ENCODE data around the gene TIAM1. TPM values are rescaled to one million over a fixed set of nuclear protein-coding genes. Genes with fewer than 3 reads are reported as not detected.

The TIAM1 gene
- total RNA-seq, 1 donor from 2014 or later = 16.7 TPM

DNA sequence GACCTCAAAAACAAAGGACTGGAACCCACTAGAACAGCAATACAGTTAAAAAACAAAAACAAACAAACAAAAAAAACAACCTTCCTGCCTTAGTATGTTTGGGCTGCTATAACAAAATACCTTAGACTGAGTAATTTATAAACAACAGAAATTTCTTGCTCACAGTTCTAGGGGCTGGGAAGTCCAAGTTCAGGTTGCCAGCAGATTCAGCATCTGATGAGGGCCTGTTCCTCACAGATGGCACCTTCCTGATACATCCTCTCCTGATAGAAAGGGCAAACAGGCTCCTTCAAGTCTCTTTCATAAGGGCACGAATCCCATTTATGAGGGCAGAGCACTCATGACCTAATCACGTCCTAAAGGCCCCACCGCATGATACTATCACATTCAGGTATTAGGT is 55.9 kb downstream of the TIAM1 start:
- TF ChIP-seq, protein P1, sequence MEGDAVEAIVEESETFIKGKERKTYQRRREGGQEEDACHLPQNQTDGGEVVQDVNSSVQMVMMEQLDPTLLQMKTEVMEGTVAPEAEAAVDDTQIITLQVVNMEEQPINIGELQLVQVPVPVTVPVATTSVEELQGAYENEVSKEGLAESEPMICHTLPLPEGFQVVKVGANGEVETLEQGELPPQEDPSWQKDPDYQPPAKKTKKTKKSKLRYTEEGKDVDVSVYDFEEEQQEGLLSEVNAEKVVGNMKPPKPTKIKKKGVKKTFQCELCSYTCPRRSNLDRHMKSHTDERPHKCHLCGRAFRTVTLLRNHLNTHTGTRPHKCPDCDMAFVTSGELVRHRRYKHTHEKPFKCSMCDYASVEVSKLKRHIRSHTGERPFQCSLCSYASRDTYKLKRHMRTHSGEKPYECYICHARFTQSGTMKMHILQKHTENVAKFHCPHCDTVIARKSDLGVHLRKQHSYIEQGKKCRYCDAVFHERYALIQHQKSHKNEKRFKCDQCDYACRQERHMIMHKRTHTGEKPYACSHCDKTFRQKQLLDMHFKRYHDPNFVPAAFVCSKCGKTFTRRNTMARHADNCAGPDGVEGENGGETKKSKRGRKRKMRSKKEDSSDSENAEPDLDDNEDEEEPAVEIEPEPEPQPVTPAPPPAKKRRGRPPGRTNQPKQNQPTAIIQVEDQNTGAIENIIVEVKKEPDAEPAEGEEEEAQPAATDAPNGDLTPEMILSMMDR (IDR thresholded peaks at IDR 0.05) = no peak
- H3K27ac Mint-ChIP-seq (ENCODE audit: unreplicated experiment) = no peak overlapping the region
- H3K9me3 Mint-ChIP-seq (ENCODE audit: unreplicated experiment) = peaks cover 4% of the 10 kb centered on the region
- no peaks in the 10 kb centered on the region for H3K27me3 Mint-ChIP-seq (ENCODE audit: unreplicated experiment)
- H3K4me3 Mint-ChIP-seq (ENCODE audit: unreplicated experiment) = no peak overlapping the region
- H3K4me1 Mint-ChIP-seq (ENCODE audit: unreplicated experiment) = peaks cover 34% of the 10 kb centered on the region
- no peaks in the 10 kb centered on the region for H3K36me3 Mint-ChIP-seq (ENCODE audit: unreplicated experiment)
- no peak for DNase-seq (ENCODE audit: extremely low spot score, unreplicated experiment)

DNA sequence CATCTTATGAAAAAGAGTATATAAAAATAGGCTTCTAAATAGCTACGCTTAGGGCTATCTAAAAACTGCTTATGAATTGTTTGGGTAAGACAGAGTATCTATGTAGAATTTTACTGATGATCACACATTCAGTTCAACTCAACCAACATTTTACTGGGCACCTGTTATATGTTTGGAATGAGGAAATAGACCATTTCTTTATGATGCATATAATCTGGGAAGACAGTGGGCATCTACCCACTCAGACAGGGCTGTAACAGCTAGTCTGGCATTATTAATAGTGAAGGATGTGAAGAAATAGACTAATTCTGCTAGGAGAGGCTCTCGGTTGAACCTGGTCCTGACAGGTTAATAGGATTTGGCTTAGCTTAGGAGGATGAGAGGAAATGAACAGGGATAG is 56.9 kb downstream of the TIAM1 start:
- no peak overlapping the region for H3K4me3 Mint-ChIP-seq (ENCODE audit: unreplicated experiment)
- DNase-seq (ENCODE audit: extremely low spot score, unreplicated experiment) = no peak
- H3K36me3 Mint-ChIP-seq (ENCODE audit: unreplicated experiment) = no peaks in the 10 kb centered on the region
- H3K4me1 Mint-ChIP-seq (ENCODE audit: unreplicated experiment) = peaks cover 41% of the 10 kb centered on the region
- H3K9me3 Mint-ChIP-seq (ENCODE audit: unreplicated experiment) = peaks cover 4% of the 10 kb centered on the region
- TF ChIP-seq, protein P1 (IDR thresholded peaks at IDR 0.05) = no peak
- no peak overlapping the region for H3K27ac Mint-ChIP-seq (ENCODE audit: unreplicated experiment)
- H3K27me3 Mint-ChIP-seq (ENCODE audit: unreplicated experiment) = no peaks in the 10 kb centered on the region

DNA sequence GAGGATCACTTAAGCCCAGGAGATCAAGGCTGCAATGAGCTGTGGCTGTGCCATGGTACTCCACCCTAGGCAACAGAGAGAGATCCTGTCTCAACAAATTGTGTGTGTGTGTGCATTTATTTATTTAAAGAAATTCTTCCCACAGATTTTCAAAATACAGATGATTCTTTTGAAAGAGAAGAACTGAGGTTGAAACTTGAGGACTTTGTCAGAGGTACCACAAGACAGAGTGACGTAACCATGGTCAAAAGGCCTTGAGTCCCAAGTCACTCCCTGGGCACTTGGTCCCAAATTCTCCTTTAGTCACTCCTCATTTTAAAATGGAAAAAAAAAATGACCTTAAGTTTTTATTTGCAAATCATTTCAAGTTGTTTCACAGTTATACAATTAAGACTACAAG is 57.4 kb downstream of the TIAM1 start:
- DNase-seq (ENCODE audit: extremely low spot score, unreplicated experiment) = no peak
- peaks cover 4% of the 10 kb centered on the region for H3K9me3 Mint-ChIP-seq (ENCODE audit: unreplicated experiment)

DNA sequence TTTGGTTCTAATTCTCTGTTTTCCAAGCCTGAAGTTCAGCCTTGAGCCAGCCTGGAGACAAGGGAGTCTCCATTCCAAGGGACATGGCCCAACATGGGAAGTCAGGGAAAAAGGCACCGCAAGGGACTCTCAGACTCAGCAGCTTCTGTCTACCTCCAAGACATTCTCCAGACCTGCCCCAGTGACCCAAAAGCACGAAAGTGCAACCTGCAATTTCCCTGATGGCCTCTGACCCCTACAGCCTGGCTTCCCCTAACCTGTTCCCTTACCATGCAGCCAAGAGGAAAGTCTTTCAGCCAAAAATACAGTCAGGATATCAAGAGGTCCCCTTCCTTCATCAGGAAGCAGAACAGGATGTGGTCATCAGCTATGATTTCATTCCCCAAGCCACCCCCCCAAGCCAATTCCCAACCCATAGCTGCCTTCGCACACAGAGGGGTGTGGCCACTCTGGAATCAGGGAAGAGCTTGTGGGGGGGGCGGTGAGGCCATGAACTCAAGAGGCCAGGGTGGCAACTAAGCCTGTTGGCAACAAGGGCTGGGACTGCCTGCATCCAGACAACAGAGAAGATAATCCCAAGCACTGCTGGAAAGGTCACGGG is 59.2 kb downstream of the TIAM1 start:
- no peak for DNase-seq (ENCODE audit: extremely low spot score, unreplicated experiment)
- no peaks in the 10 kb centered on the region for H3K36me3 Mint-ChIP-seq (ENCODE audit: unreplicated experiment)

More for the DNA sequence above, 57.4 kb downstream of the TIAM1 start:
- TF ChIP-seq, protein P1 (IDR thresholded peaks at IDR 0.05) = no peak
- Mint-ChIP-seq H3K36me3 (ENCODE audit: unreplicated experiment) (no peaks in the 10 kb centered on the region), H3K27me3 (ENCODE audit: unreplicated experiment) (no peaks in the 10 kb centered on the region), H3K4me3 (ENCODE audit: unreplicated experiment) (no peak overlapping the region), H3K4me1 (ENCODE audit: unreplicated experiment) (peaks cover 46% of the 10 kb centered on the region), H3K27ac (ENCODE audit: unreplicated experiment) (no peak overlapping the region)

DNA sequence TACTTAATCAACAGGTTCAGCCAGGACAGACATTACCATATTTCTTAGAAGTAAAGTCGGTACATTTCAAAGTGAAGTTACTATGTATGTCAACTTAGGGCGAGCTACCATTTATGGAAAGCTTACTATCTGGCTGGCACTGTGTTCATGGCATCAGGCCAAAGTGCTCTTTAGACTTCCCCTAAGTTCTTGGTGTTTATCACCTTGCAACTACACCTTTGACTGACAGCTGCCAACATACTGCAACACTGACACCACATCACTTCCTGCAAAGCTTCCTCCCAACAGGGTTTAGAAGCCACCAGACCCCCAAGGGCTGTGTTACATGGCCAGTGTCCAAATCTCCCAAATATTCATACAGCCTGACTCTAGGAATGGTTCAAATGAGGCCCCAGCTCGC is 61.0 kb downstream of the TIAM1 start:
- Mint-ChIP-seq H3K36me3 (ENCODE audit: unreplicated experiment) (no peaks in the 10 kb centered on the region), H3K27me3 (ENCODE audit: unreplicated experiment) (no peaks in the 10 kb centered on the region), H3K9me3 (ENCODE audit: unreplicated experiment) (no peaks in the 10 kb centered on the region), H3K27ac (ENCODE audit: unreplicated experiment) (peak overlapping the region; percentile 82), H3K4me3 (ENCODE audit: unreplicated experiment) (no peak overlapping the region), H3K4me1 (ENCODE audit: unreplicated experiment) (peaks cover 48% of the 10 kb centered on the region)
- TF ChIP-seq, protein P1 (IDR thresholded peaks at IDR 0.05) = no peak
- DNase-seq (ENCODE audit: extremely low spot score, unreplicated experiment) = no peak

More for the DNA sequence above, 59.2 kb downstream of the TIAM1 start:
- no peak overlapping the region for H3K4me3 Mint-ChIP-seq (ENCODE audit: unreplicated experiment)
- peaks cover 4% of the 10 kb centered on the region for H3K9me3 Mint-ChIP-seq (ENCODE audit: unreplicated experiment)
- peak overlapping the region; percentile 69 for H3K27ac Mint-ChIP-seq (ENCODE audit: unreplicated experiment)
- TF ChIP-seq, protein P1 (IDR thresholded peaks at IDR 0.05) = no peak
- peaks cover 45% of the 10 kb centered on the region for H3K4me1 Mint-ChIP-seq (ENCODE audit: unreplicated experiment)
- no peaks in the 10 kb centered on the region for H3K27me3 Mint-ChIP-seq (ENCODE audit: unreplicated experiment)
